Measurements from ENCODE around the gene KRTAP4-6. TPM values are rescaled to one million over a fixed set of nuclear protein-coding genes. Genes with fewer than 3 reads are reported as not detected.
"Not testable (repeated sequence)": the region's sequence is repeated elsewhere in the genome, so short reads cannot be mapped to it uniquely, and the experiment has no call there.

Gene KRTAP4-6
- total RNA-seq, 1 donor from 2014 or later: not detected

GRCh38 chr17:41111151-41111885 lies 29.0 kb downstream of the KRTAP4-6 start:
- no peak overlapping the region for H3K27ac Mint-ChIP-seq
- no peak for DNase-seq (ENCODE audit: low spot score)
- H3K36me3 Mint-ChIP-seq (ENCODE audit: low read depth): no peaks in the 10 kb centered on the region
- H3K4me3 Mint-ChIP-seq (ENCODE audit: low read depth): no peak overlapping the region
- peaks cover 6% of the 10 kb centered on the region for H3K9me3 Mint-ChIP-seq
- intact Hi-C loops (cut with micrococcal nuclease): no loop called here
- H3K27me3 Mint-ChIP-seq (ENCODE audit: low read depth): peaks cover 5% of the 10 kb centered on the region
- H3K4me1 Mint-ChIP-seq (ENCODE audit: low read depth): no peaks in the 10 kb centered on the region

GRCh38 chr17:41108728-41109386 lies 31.5 kb downstream of the KRTAP4-6 start:
- H3K27ac Mint-ChIP-seq; H3K4me3 Mint-ChIP-seq (ENCODE audit: low read depth); H3K27me3 Mint-ChIP-seq (ENCODE audit: low read depth); H3K36me3 Mint-ChIP-seq (ENCODE audit: low read depth); H3K4me1 Mint-ChIP-seq (ENCODE audit: low read depth); DNase-seq (ENCODE audit: low spot score); H3K9me3 Mint-ChIP-seq; intact Hi-C loops (cut with micrococcal nuclease): not testable (repeated sequence)

GRCh38 chr17:41107941-41108450 lies 32.3 kb downstream of the KRTAP4-6 start:
- no peak for DNase-seq (ENCODE audit: low spot score)
- no peaks in the 10 kb centered on the region for H3K36me3 Mint-ChIP-seq (ENCODE audit: low read depth)
- no peak overlapping the region for H3K4me3 Mint-ChIP-seq (ENCODE audit: low read depth)
- H3K27ac Mint-ChIP-seq: no peak overlapping the region
- H3K9me3 Mint-ChIP-seq: peaks cover 6% of the 10 kb centered on the region
- peaks cover 9% of the 10 kb centered on the region for H3K27me3 Mint-ChIP-seq (ENCODE audit: low read depth)
- H3K4me1 Mint-ChIP-seq (ENCODE audit: low read depth): no peaks in the 10 kb centered on the region
- intact Hi-C loops (cut with micrococcal nuclease): no loop called here

GRCh38 chr17:41105347-41105746 lies 35.0 kb downstream of the KRTAP4-6 start, which contains the start of gene KRTAP4-9:
TSS of gene KRTAP4-9 (plus strand) at chr17:41105389. CDS start at chr17:41105389, 0 bp downstream.
- H3K27ac Mint-ChIP-seq; H3K36me3 Mint-ChIP-seq (ENCODE audit: low read depth); H3K27me3 Mint-ChIP-seq (ENCODE audit: low read depth); H3K4me3 Mint-ChIP-seq (ENCODE audit: low read depth); intact Hi-C loops (cut with micrococcal nuclease); H3K4me1 Mint-ChIP-seq (ENCODE audit: low read depth); DNase-seq (ENCODE audit: low spot score); H3K9me3 Mint-ChIP-seq: not testable (repeated sequence)

GRCh38 chr17:41104386-41105038 lies 35.8 kb downstream of the KRTAP4-6 start:
- H3K27ac Mint-ChIP-seq; H3K4me1 Mint-ChIP-seq (ENCODE audit: low read depth); DNase-seq (ENCODE audit: low spot score); H3K36me3 Mint-ChIP-seq (ENCODE audit: low read depth); H3K4me3 Mint-ChIP-seq (ENCODE audit: low read depth); H3K9me3 Mint-ChIP-seq; intact Hi-C loops (cut with micrococcal nuclease): not testable (repeated sequence)
- peaks cover 13% of the 10 kb centered on the region for H3K27me3 Mint-ChIP-seq (ENCODE audit: low read depth)

GRCh38 chr17:41103896-41104295 lies 36.4 kb downstream of the KRTAP4-6 start:
- Mint-ChIP-seq H3K27ac (no peak overlapping the region), H3K27me3 (ENCODE audit: low read depth) (peaks cover 12% of the 10 kb centered on the region), H3K9me3 (no peaks in the 10 kb centered on the region), H3K4me3 (ENCODE audit: low read depth) (no peak overlapping the region), H3K36me3 (ENCODE audit: low read depth) (no peaks in the 10 kb centered on the region), H3K4me1 (ENCODE audit: low read depth) (no peaks in the 10 kb centered on the region)
- intact Hi-C loops (cut with micrococcal nuclease): no loop called here
- no peak for DNase-seq (ENCODE audit: low spot score)

- Mint-ChIP-seq H3K4me3 (ENCODE audit: low read depth) (no peak within 1 kb of the TSS), H3K27me3 (ENCODE audit: low read depth) (peaks cover 10% of the 10 kb centered on the region), H3K36me3 (ENCODE audit: low read depth) (no peaks in the 10 kb centered on the region), H3K9me3 (no peaks in the 10 kb centered on the region), H3K4me1 (ENCODE audit: low read depth) (no peaks in the 10 kb centered on the region), H3K27ac (no peak within 1 kb of the TSS)
- no peak for DNase-seq (ENCODE audit: low spot score)
- intact Hi-C loops (cut with micrococcal nuclease): no loop called here
Measured at GRCh38 chr17:41101586-41102259, 38.6 kb downstream of the KRTAP4-6 start, which contains the start of gene KRTAP4-16. TSS of gene KRTAP4-16 (minus strand) at chr17:41102209. CDS start at chr17:41102209, 0 bp downstream.

- H3K4me3 Mint-ChIP-seq (ENCODE audit: low read depth); H3K9me3 Mint-ChIP-seq; H3K4me1 Mint-ChIP-seq (ENCODE audit: low read depth); DNase-seq (ENCODE audit: low spot score); H3K27ac Mint-ChIP-seq; H3K27me3 Mint-ChIP-seq (ENCODE audit: low read depth); H3K36me3 Mint-ChIP-seq (ENCODE audit: low read depth); intact Hi-C loops (cut with micrococcal nuclease): not testable (repeated sequence)
Measured at GRCh38 chr17:41099682-41100480, 40.5 kb downstream of the KRTAP4-6 start.

GRCh38 chr17:41098481-41098880 lies 41.9 kb downstream of the KRTAP4-6 start:
- Mint-ChIP-seq H3K36me3 (ENCODE audit: low read depth) (no peaks in the 10 kb centered on the region), H3K9me3 (no peaks in the 10 kb centered on the region), H3K27me3 (ENCODE audit: low read depth) (peaks cover 6% of the 10 kb centered on the region), H3K4me3 (ENCODE audit: low read depth) (no peak overlapping the region), H3K27ac (no peak overlapping the region), H3K4me1 (ENCODE audit: low read depth) (no peaks in the 10 kb centered on the region)
- intact Hi-C loops (cut with micrococcal nuclease): no loop called here
- no peak for DNase-seq (ENCODE audit: low spot score)

- Mint-ChIP-seq H3K36me3 (ENCODE audit: low read depth) (no peaks in the 10 kb centered on the region), H3K4me3 (ENCODE audit: low read depth) (no peak within 1 kb of the TSS), H3K9me3 (peaks cover 2% of the 10 kb centered on the region), H3K27ac (no peak within 1 kb of the TSS), H3K4me1 (ENCODE audit: low read depth) (no peaks in the 10 kb centered on the region), H3K27me3 (ENCODE audit: low read depth) (peaks cover 6% of the 10 kb centered on the region)
- intact Hi-C loops (cut with micrococcal nuclease): no loop called here
- DNase-seq (ENCODE audit: low spot score): no peak
Measured at GRCh38 chr17:41098042-41098441, 42.3 kb downstream of the KRTAP4-6 start, which contains the start of gene KRTAP4-8. TSS of gene KRTAP4-8 (minus strand) at chr17:41098142. CDS start at chr17:41098084, 58 bp downstream.

GRCh38 chr17:41096055-41096454 lies 44.3 kb downstream of the KRTAP4-6 start:
- intact Hi-C loops (cut with micrococcal nuclease): no loop called here
- Mint-ChIP-seq H3K4me3 (ENCODE audit: low read depth) (no peak overlapping the region), H3K36me3 (ENCODE audit: low read depth) (no peaks in the 10 kb centered on the region), H3K27me3 (ENCODE audit: low read depth) (peaks cover 6% of the 10 kb centered on the region), H3K27ac (no peak overlapping the region), H3K9me3 (peaks cover 4% of the 10 kb centered on the region), H3K4me1 (ENCODE audit: low read depth) (no peaks in the 10 kb centered on the region)
- DNase-seq (ENCODE audit: low spot score): no peak
